ENCODE results near the gene ACAP3.

Gene ACAP3

GRCh38 chr1:1324084-1324523 lies 16.4 kb upstream of the ACAP3 start:
- H3K4me3 ChIP-seq (ENCODE audit: low read depth, low read length): peak overlapping the region; percentile 83
- TF ChIP-seq, protein P1, sequence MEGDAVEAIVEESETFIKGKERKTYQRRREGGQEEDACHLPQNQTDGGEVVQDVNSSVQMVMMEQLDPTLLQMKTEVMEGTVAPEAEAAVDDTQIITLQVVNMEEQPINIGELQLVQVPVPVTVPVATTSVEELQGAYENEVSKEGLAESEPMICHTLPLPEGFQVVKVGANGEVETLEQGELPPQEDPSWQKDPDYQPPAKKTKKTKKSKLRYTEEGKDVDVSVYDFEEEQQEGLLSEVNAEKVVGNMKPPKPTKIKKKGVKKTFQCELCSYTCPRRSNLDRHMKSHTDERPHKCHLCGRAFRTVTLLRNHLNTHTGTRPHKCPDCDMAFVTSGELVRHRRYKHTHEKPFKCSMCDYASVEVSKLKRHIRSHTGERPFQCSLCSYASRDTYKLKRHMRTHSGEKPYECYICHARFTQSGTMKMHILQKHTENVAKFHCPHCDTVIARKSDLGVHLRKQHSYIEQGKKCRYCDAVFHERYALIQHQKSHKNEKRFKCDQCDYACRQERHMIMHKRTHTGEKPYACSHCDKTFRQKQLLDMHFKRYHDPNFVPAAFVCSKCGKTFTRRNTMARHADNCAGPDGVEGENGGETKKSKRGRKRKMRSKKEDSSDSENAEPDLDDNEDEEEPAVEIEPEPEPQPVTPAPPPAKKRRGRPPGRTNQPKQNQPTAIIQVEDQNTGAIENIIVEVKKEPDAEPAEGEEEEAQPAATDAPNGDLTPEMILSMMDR (IDR thresholded peaks at IDR 0.05; ENCODE audit: insufficient read depth, low read depth, low read length, missing control alignments): no peak
- DNase-seq (ENCODE audit: low read depth): no peak

DNA sequence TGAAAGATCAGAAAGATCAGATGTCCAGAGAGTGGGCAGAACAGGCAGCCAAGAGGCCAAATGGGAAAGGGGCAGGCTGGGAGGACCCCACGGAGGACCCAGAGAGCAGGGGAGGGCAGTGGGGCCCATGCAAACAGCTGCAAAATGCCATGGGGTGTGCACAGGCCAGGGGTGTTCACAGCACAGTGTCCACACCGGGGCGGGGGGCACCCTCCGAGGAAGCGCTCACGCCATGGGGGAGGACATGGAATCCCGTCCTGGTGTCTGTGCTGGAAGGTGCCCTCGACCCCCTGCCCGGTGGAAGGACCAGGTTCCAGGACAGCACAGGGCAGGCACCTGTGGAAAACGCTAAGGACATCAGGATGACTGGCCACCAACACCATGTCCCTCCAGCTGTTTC lies 15.2 kb upstream of the ACAP3 start:
- H3K4me3 ChIP-seq (ENCODE audit: low read depth, low read length): no peak overlapping the region
- TF ChIP-seq, protein P1 (IDR thresholded peaks at IDR 0.05; ENCODE audit: insufficient read depth, low read depth, low read length, missing control alignments): no peak
- DNase-seq (ENCODE audit: low read depth): no peak

DNA sequence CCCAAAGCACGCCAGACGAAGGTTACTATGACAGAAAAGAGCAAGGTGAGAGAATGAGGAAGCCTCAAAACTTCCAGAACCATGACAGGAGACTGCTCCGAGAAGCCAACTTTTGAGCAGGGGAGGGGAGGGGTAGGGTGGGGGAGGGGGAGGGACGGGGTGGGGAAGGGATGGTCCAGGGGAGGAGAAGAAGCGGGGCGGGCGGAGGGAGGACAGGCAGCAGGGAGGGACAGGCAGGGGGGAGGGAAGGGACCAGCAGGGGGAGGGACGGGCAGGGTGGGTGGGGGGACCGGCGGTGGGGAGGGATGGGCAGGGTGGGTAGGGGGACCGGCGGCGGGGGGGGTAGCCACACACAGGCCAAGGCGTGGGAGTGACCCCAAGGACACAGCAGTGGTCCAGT lies 14.7 kb upstream of the ACAP3 start:
- H3K4me3 ChIP-seq (ENCODE audit: low read depth, low read length): no peak overlapping the region
- TF ChIP-seq, protein P1 (IDR thresholded peaks at IDR 0.05; ENCODE audit: insufficient read depth, low read depth, low read length, missing control alignments): no peak
- no peak for DNase-seq (ENCODE audit: low read depth)

DNA sequence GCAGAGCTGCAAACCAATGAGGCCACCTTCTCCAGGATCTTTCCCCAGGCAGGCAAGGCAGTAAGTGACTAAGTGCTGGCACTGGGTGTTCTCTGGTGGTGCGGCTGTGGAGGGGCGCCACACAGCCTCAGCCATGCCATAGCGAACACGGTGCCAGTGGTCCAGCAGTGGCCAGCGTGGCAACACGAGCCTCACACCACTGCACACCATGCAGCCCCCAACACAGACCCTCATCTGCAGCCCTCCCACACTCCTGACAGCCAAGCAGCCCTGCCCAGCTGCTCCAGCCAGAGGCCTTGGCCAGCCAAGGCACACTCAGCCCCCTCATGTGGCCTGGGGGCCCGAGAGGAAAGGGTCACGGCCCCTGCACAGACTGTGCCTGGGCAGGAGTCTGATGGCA lies 13.7 kb upstream of the ACAP3 start:
- TF ChIP-seq, protein P1 (IDR thresholded peaks at IDR 0.05; ENCODE audit: insufficient read depth, low read depth, low read length, missing control alignments): no peak
- no peak for DNase-seq (ENCODE audit: low read depth)
- no peak overlapping the region for H3K4me3 ChIP-seq (ENCODE audit: low read depth, low read length)

DNA sequence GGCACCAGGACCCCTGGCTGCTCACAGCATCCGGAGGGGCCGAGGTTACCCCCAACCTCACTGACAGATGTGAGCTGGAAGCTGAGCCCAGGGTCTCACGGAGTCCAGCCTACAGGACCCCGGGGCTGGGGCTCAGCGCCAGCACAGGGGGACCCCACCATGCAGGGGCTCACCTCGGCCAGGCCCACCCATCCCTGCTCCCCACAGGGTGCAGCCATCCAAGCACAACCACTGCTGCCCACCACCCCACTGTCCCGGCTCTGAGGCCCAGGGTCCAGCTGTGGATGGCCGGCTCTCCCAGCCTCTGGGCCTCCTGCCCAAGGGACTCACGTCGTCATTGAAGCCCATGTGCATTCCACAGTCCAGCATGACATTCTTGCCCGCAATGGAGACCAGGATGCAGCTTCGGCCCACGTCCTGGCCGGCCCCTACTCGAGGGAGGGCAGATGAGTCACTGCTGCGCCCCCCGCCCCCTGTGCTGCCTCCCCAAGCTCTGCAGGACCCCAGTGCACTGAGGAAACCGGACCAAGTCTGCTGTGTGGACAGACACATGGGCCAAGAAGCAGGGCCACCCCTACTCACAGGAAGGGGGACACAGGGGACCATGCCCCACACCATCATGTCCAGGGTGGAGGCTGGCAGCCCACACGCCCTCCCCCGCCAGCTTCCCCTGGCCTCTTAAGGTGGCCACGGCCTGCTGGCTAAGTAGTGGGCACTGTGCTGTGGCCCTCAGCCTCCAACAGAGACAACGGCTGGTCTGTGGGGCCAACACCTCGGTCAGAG lies 13.1 kb upstream of the ACAP3 start:
- no peak overlapping the region for H3K4me3 ChIP-seq (ENCODE audit: low read depth, low read length)
- DNase-seq (ENCODE audit: low read depth): no peak
- TF ChIP-seq, protein P1 (IDR thresholded peaks at IDR 0.05; ENCODE audit: insufficient read depth, low read depth, low read length, missing control alignments): no peak

DNA sequence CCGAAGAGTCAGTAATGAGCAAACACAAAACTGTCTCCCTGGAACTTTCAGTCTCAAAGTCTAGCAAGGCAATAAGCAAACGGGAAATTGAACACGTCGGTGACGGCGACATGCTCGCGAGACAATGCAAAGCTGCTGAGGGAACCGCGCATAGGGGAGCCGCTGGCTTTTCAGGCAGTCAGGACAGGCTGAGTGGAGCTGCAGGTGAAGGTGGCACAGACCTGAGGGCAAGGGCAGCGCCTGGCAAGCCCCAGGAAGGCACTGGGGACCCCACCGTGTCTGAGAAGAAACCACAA lies 11.9 kb upstream of the ACAP3 start:
- no peak for DNase-seq (ENCODE audit: low read depth)
- TF ChIP-seq, protein P1 (IDR thresholded peaks at IDR 0.05; ENCODE audit: insufficient read depth, low read depth, low read length, missing control alignments): no peak
- no peak overlapping the region for H3K4me3 ChIP-seq (ENCODE audit: low read depth, low read length)

All from GM12865 (cell line).